Liver (tissue), 9 donors: ENCODE results near the gene GALNT1. TPM values are rescaled to one million over a fixed set of nuclear protein-coding genes. Genes with fewer than 3 reads are reported as not detected.

Experiments used
- DNase-seq: peaks from one replicate; pipeline ENCODE4 v3.0.0-alpha.2; 2017; ENCODE audit warnings: low spot score
- H3K27ac ChIP-seq, 2 donors: one replicate each; pipeline ENCODE4 v1.7.0; 2013; ENCODE audit warnings: inconsistent platforms in 2 of 2, low read length in 2 of 2, control low read depth in 1 of 2, low read depth in 1 of 2, mild to moderate bottlenecking in 1 of 2
- H3K27me3 ChIP-seq, 4 donors: one replicate each; pipeline versions ENCODE4 v1.6.1 to v1.7.0; 2013; ENCODE audit warnings: low read length in 3 of 4, inconsistent platforms in 1 of 4, mild to moderate bottlenecking in 1 of 4, moderate library complexity in 1 of 4; ENCODE audit not compliant: control insufficient read depth in 4 of 4, insufficient read depth in 4 of 4
- H3K36me3 ChIP-seq, 4 donors: one replicate each; pipeline versions ENCODE4 v1.6.1 to v1.7.0; 2013; ENCODE audit warnings: low read length in 3 of 4, mild to moderate bottlenecking in 3 of 4, low read depth in 1 of 4, moderate library complexity in 1 of 4; ENCODE audit not compliant: control insufficient read depth in 4 of 4, insufficient read depth in 3 of 4
- H3K4me1 ChIP-seq, 4 donors: one replicate each; pipeline versions ENCODE4 v1.6.1 to v1.7.0; 2013; ENCODE audit warnings: low read length in 3 of 4, mild to moderate bottlenecking in 3 of 4, moderate library complexity in 1 of 4; ENCODE audit not compliant: control insufficient read depth in 4 of 4, insufficient read depth in 4 of 4
- H3K4me3 ChIP-seq, 3 donors: one replicate each; pipeline versions ENCODE4 v1.6.1 to v1.7.0; 2013; ENCODE audit warnings: low read length in 3 of 3, control low read depth in 1 of 3, low read depth in 1 of 3, mild to moderate bottlenecking in 1 of 3
- H3K9ac ChIP-seq, 2 donors: one replicate each; pipeline ENCODE4 v1.7.0; 2013; ENCODE audit warnings: low read length in 2 of 2, mild to moderate bottlenecking in 2 of 2, moderate library complexity in 2 of 2, control low read depth in 1 of 2, low read depth in 1 of 2
- H3K9me3 ChIP-seq, 4 donors: one replicate each; pipeline versions ENCODE4 v1.6.1 to v1.7.0; 2013; ENCODE audit warnings: low read length in 3 of 4; ENCODE audit not compliant: control insufficient read depth in 4 of 4
- FOXA2 ChIP-seq: IDR thresholded peaks from 2 replicates; pipeline ENCODE4 v1.6.1; 2016; ENCODE audit warnings: antibody characterized with exemption
- GABPA ChIP-seq, 2 donors: IDR thresholded peaks in 1 of 2; conservative IDR thresholded peaks in 1 of 2; 2 replicates each; pipeline ENCODE4 v1.6.1; 2016; ENCODE audit warnings: antibody characterized with exemption in 2 of 2, mild to moderate bottlenecking in 1 of 2, moderate library complexity in 1 of 2
- HNF4G ChIP-seq: IDR thresholded peaks from 2 replicates; pipeline ENCODE4 v1.6.1; 2016; ENCODE audit warnings: antibody characterized with exemption
- RAD21 ChIP-seq, 2 donors: IDR thresholded peaks; 2 replicates each; pipeline ENCODE4 v1.6.1; 2016; ENCODE audit warnings: antibody characterized with exemption in 2 of 2, mild to moderate bottlenecking in 2 of 2
- RXRA ChIP-seq, 2 donors: IDR thresholded peaks; 2 replicates each; pipeline ENCODE4 v1.6.1; 2017 to 2018; ENCODE audit warnings: antibody characterized with exemption in 2 of 2, mild to moderate bottlenecking in 1 of 2
- TAF1 ChIP-seq: conservative IDR thresholded peaks from 2 replicates; pipeline ENCODE4 v1.6.1; 2016; ENCODE audit warnings: antibody characterized with exemption, mild to moderate bottlenecking
- YY1 ChIP-seq: IDR thresholded peaks from 2 replicates; pipeline ENCODE4 v1.6.1; 2016; ENCODE audit warnings: antibody characterized with exemption, mild to moderate bottlenecking
- WGBS: extraction: QIAGEN DNeasy Blood & Tissue Kit; methylation state at CpG from one replicate; pipeline ENCODE4 v1.1.7; 2013; 5-methylcytosine and 5-hydroxymethylcytosine counted together
- polyA plus RNA-seq, 2 donors: library from polyadenylated mRNA; stranded (reverse) in 1 of 2; unstranded in 1 of 2; fragments of 200-250 nt in 1 of 2; fragments of >200 nt in 1 of 2; fragmentation: Nextera tagmentation in 1 of 2; extraction: Ambion mirVana in 1 of 2; gene quantifications; one replicate each; pipeline versions ENCODE4 v1.2.1 to v1.2.3, GENCODE V29; 2013 to 2015
- total RNA-seq, 2 donors: library from RNA; depleted of rRNA; stranded (reverse); fragments of >200 nt; gene quantifications; one replicate each; pipeline ENCODE4 v1.2.3, GENCODE V29; 2014
- TF ChIP-seq, protein P1 (sequence below): fragments of 150-350 bp; IDR thresholded peaks from 2 replicates; pipeline ENCODE4 v1.5.1; 2017; ENCODE audit warnings: improper control_type of control experiment, low read depth, low read length; ENCODE audit not compliant: missing input control
- TF ChIP-seq, protein P2 (sequence below): IDR thresholded peaks from 2 replicates; pipeline ENCODE4 v1.6.1; 2016; ENCODE audit warnings: antibody characterized with exemption
- TF ChIP-seq, protein P3 (sequence below): IDR thresholded peaks from 2 replicates; pipeline ENCODE4 v1.6.1; 2016; ENCODE audit warnings: antibody characterized with exemption
- donor health status: healthy.
- donor health status: healthy.
- donor health status: healthy.
- donor health status: healthy.
- donor health status: healthy.

Gene GALNT1
- total and polyA plus RNA-seq, 4 donors = 13.9 to 42.2 (median 26.5) TPM

DNA sequence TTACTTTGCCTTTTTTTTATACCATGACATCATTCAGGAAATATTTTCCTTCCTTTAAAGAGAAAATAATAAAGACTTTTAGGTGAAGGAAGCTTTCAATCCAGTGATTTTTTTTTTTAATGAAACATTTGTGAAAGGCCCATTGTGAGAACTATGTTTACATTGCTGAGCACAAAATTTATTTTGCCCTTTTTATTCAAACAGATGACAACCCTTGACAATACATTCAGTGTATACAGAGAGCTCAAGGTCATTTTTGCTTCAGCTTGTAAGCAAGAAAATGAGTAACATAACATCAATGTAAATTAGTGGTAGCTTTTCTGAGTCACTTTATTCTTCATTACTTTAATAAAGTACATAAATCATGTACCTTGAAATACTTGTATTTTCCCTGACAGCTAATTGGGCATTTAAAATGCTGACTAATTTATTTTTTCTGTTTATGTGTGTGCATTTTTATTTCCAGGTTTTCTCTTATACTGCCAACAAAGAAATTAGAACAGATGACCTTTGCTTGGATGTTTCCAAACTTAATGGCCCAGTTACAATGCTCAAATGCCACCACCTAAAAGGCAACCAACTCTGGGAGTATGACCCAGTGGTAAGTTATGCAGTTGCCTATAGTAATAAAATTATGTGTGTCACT, 121.6 kb downstream of the GALNT1 start:
- H3K27me3 ChIP-seq = no peaks in the 10 kb centered on the region
- H3K9me3 ChIP-seq = no peaks in the 10 kb centered on the region
- peaks cover 0 to 6% (median under 1%) of the 10 kb centered on the region in 4 donors for H3K36me3 ChIP-seq
- no peak overlapping the region for H3K27ac ChIP-seq
- no peaks in the 10 kb centered on the region for H3K4me1 ChIP-seq
- H3K9ac ChIP-seq = no peak overlapping the region
- no peak overlapping the region for H3K4me3 ChIP-seq
- no peak for TF ChIP-seq TAF1
- peak in 1 of 2 donors; percentile 23 for TF ChIP-seq RXRA (IDR thresholded peaks at IDR 0.05)
- no peak for TF ChIP-seq RAD21 (IDR thresholded peaks at IDR 0.05)
- no peak for DNase-seq

DNA sequence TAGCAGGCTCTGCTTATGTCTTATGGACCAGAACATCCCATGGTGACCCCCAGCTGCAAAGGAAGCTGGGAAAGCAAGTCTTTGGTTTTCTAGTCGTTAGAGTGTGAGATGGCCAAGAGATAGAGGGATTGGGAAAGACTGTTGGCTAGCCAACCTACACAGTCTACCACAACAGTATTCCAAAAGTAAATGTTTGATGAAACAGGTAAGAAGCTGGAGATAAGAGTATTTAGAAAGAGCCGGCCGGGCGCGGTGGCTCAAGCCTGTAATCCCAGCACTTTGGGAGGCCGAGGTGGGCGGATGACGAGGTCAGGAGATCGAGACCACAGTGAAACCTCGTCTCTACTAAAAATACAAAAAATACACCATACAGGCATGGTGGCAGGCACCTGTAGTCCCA, 124.4 kb downstream of the GALNT1 start:
- H3K4me1 ChIP-seq = no peaks in the 10 kb centered on the region
- no peak overlapping the region for H3K4me3 ChIP-seq
- TF ChIP-seq, protein P1, sequence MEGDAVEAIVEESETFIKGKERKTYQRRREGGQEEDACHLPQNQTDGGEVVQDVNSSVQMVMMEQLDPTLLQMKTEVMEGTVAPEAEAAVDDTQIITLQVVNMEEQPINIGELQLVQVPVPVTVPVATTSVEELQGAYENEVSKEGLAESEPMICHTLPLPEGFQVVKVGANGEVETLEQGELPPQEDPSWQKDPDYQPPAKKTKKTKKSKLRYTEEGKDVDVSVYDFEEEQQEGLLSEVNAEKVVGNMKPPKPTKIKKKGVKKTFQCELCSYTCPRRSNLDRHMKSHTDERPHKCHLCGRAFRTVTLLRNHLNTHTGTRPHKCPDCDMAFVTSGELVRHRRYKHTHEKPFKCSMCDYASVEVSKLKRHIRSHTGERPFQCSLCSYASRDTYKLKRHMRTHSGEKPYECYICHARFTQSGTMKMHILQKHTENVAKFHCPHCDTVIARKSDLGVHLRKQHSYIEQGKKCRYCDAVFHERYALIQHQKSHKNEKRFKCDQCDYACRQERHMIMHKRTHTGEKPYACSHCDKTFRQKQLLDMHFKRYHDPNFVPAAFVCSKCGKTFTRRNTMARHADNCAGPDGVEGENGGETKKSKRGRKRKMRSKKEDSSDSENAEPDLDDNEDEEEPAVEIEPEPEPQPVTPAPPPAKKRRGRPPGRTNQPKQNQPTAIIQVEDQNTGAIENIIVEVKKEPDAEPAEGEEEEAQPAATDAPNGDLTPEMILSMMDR = no peak
- peak in 1 of 2 donors; percentile 4 for TF ChIP-seq RXRA (IDR thresholded peaks at IDR 0.05)
- WGBS = 36% methylated on average over 10 of the region's 10 CpGs
- H3K27ac ChIP-seq = no peak overlapping the region
- peaks cover 0 to 10% (median 7%) of the 10 kb centered on the region in 4 donors for H3K36me3 ChIP-seq
- H3K9me3 ChIP-seq = no peaks in the 10 kb centered on the region
- H3K9ac ChIP-seq = no peak overlapping the region
- DNase-seq = no peak
- no peaks in the 10 kb centered on the region for H3K27me3 ChIP-seq

DNA sequence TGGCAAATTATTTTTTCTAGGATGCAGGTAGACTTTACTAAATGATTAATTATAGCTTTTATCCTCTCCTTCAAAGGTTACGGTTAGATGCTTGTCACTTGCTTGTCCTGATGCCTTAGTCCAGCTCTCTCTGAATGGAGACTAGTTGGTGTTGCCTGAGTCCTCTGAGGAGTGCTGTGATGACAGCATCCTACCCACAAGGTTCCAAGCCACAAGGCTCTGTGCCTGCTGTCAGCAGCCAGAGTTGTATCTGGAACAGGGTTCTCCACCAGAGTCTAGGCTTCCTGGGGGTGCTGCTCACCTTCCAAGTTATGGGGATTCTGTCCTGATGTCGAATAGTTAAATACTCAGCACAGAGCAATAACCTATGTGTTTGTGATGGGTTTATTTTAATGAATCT, 125.7 kb downstream of the GALNT1 start:
- Histone ChIP-seq H3K9me3 (no peaks in the 10 kb centered on the region), H3K27me3 (no peaks in the 10 kb centered on the region), H3K4me3 (no peak overlapping the region), H3K27ac (no peak overlapping the region), H3K4me1 (no peaks in the 10 kb centered on the region), H3K36me3 (peaks cover 0 to 10% (median 8%) of the 10 kb centered on the region in 4 donors), H3K9ac (no peak overlapping the region)
- no peak for DNase-seq
- WGBS = over 99% methylated on average over 2 of the region's 2 CpGs
- TF ChIP-seq GABPA (IDR thresholded peaks at IDR 0.05 in 1 of 2, conservative IDR thresholded peaks at IDR 0.05 in 1 of 2) = no peak
- TF ChIP-seq, protein P2, sequence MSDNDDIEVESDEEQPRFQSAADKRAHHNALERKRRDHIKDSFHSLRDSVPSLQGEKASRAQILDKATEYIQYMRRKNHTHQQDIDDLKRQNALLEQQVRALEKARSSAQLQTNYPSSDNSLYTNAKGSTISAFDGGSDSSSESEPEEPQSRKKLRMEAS = no peak
- TF ChIP-seq HNF4G = no peak
- TF ChIP-seq YY1 = no peak

DNA sequence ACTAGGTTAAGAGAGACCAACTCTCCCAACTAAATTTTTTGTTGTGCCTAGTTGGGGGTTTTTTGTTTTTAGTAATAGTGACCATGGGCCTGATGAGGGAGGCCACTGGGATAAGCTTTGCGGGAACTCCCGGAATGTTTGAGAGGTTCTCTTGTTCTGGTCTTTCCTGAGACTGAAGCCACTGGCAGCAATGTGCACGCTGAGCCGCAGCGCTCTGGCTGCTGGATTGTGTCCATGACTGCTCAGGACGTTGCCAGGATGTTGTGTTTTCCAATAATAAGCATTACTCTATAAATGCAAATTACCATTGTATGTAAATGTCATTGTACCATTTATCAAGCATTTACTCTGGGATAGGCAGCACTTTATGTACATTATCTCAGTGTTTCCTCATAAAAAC, 126.1 kb downstream of the GALNT1 start:
- no peaks in the 10 kb centered on the region for H3K27me3 ChIP-seq
- H3K9ac ChIP-seq = no peak overlapping the region
- no peak for DNase-seq
- H3K9me3 ChIP-seq = no peaks in the 10 kb centered on the region
- H3K27ac ChIP-seq = no peak overlapping the region
- TF ChIP-seq TAF1 (no peak), FOXA2 (no peak)
- TF ChIP-seq, protein P3, sequence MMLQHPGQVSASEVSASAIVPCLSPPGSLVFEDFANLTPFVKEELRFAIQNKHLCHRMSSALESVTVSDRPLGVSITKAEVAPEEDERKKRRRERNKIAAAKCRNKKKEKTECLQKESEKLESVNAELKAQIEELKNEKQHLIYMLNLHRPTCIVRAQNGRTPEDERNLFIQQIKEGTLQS = no peak
- 91% methylated on average over 6 of the region's 6 CpGs for WGBS
- H3K36me3 ChIP-seq = peaks cover 0 to 11% (median 8%) of the 10 kb centered on the region in 4 donors
- no peaks in the 10 kb centered on the region for H3K4me1 ChIP-seq
- H3K4me3 ChIP-seq = no peak overlapping the region
